Neuronal stem cell (in vitro differentiated cells): ENCODE measurements around the gene UNC13A.

ENCODE experiments used
- DNase-seq: peaks from one replicate; pipeline ENCODE4 v3.0.0-alpha.2; 2013; ENCODE audit warnings: low spot score
- H2AFZ ChIP-seq: one replicate; pipeline ENCODE4 v1.6.1; 2013; ENCODE audit warnings: mild to moderate bottlenecking, low read length, inconsistent platforms
- H2AK5ac ChIP-seq: 2 replicates; pipeline ENCODE4 v1.6.1; 2013; ENCODE audit warnings: low read depth, mild to moderate bottlenecking, inconsistent platforms, low read length, moderate library complexity, mixed read lengths
- H2BK120ac ChIP-seq: 2 replicates; pipeline ENCODE4 v1.6.1; 2013; ENCODE audit warnings: low read depth, mild to moderate bottlenecking, inconsistent platforms, low read length, moderate library complexity, mixed read lengths
- H2BK12ac ChIP-seq: one replicate; pipeline ENCODE4 v1.6.1; 2013; ENCODE audit warnings: low read length, inconsistent platforms
- H2BK15ac ChIP-seq: 2 replicates; pipeline ENCODE4 v1.6.1; 2013; ENCODE audit warnings: mild to moderate bottlenecking, low read length, inconsistent platforms, mixed read lengths
- H2BK5ac ChIP-seq: one replicate; pipeline ENCODE4 v1.6.1; 2013; ENCODE audit warnings: inconsistent platforms, mild to moderate bottlenecking, low read length, moderate library complexity
- H3K14ac ChIP-seq: one replicate; pipeline ENCODE4 v1.6.1; 2013; ENCODE audit warnings: low read length, inconsistent platforms
- H3K18ac ChIP-seq: 2 replicates; pipeline ENCODE4 v1.6.1; 2013; ENCODE audit warnings: low read length, inconsistent platforms
- H3K23ac ChIP-seq: 2 replicates; pipeline ENCODE4 v1.6.1; 2013; ENCODE audit warnings: low read depth, mild to moderate bottlenecking, mixed read lengths, low read length, inconsistent platforms; ENCODE audit not compliant: poor library complexity
- H3K27ac ChIP-seq: replicated peaks from 3 replicates; pipeline ENCODE4 v1.5.1; 2013; ENCODE audit warnings: low read length, inconsistent platforms
- H3K27me3 ChIP-seq, 3 experiments: 2 replicates each; pipeline ENCODE4 v1.6.1; 2013; ENCODE audit warnings: low read length in 3 of 3, mild to moderate bottlenecking in 2 of 3, inconsistent platforms in 1 of 3, low read depth in 1 of 3, mixed read lengths in 1 of 3, moderate library complexity in 1 of 3; ENCODE audit not compliant: control insufficient read depth in 3 of 3, insufficient read depth in 3 of 3
- H3K36me3 ChIP-seq, 2 donors: replicated peaks in 1 of 2; 2 replicates each; pipeline ENCODE4 v1.6.1; 2013; ENCODE audit warnings: low read length in 2 of 2; ENCODE audit not compliant: control insufficient read depth in 2 of 2, insufficient read depth in 2 of 2
- H3K4ac ChIP-seq: 2 replicates; pipeline ENCODE4 v1.6.1; 2013; ENCODE audit warnings: inconsistent platforms, mild to moderate bottlenecking, low read length, moderate library complexity
- H3K4me1 ChIP-seq, 2 donors: 1 replicate in 1 of 2; 2 replicates in 1 of 2; pipeline ENCODE4 v1.6.1; 2013; ENCODE audit warnings: low read length in 2 of 2, low read depth in 1 of 2; ENCODE audit not compliant: control insufficient read depth in 2 of 2, insufficient read depth in 1 of 2
- H3K4me2 ChIP-seq: one replicate; pipeline ENCODE4 v1.6.1; 2013; ENCODE audit warnings: mild to moderate bottlenecking, low read length, inconsistent platforms; ENCODE audit not compliant: insufficient read depth, poor library complexity, severe bottlenecking
- H3K4me3 ChIP-seq, 2 donors: 2 replicates each; pipeline ENCODE4 v1.5.1; 2013; ENCODE audit warnings: low read length in 2 of 2, mild to moderate bottlenecking in 2 of 2, inconsistent platforms in 1 of 2, moderate library complexity in 1 of 2
- H3K79me1 ChIP-seq: one replicate; pipeline ENCODE4 v1.6.1; 2013; ENCODE audit warnings: low read depth, mild to moderate bottlenecking, inconsistent platforms, low read length, moderate library complexity
- H3K9ac ChIP-seq: one replicate; pipeline ENCODE4 v1.6.1; 2013; ENCODE audit warnings: mild to moderate bottlenecking, low read depth, low read length, inconsistent platforms; ENCODE audit not compliant: poor library complexity
- H3K9me3 ChIP-seq, 2 donors: replicated peaks in 1 of 2; 2 replicates each; pipeline versions ENCODE3 to v1.6.1; 2013; ENCODE audit warnings: low read length in 2 of 2, mild to moderate bottlenecking in 2 of 2, inconsistent platforms in 1 of 2, low read depth in 1 of 2, mixed read lengths in 1 of 2, moderate library complexity in 1 of 2; ENCODE audit not compliant: control insufficient read depth in 2 of 2, insufficient read depth in 1 of 2
- H4K8ac ChIP-seq: one replicate; pipeline ENCODE4 v1.6.1; 2013; ENCODE audit warnings: low read depth, mild to moderate bottlenecking, inconsistent platforms, low read length, moderate library complexity
- H4K91ac ChIP-seq: one replicate; pipeline ENCODE4 v1.6.1; 2013; ENCODE audit warnings: low read length, low read depth, mild to moderate bottlenecking, inconsistent platforms; ENCODE audit not compliant: poor library complexity
- WGBS, 2 donors: extraction: QIAGEN DNeasy Blood & Tissue Kit; methylation state at CpG; one replicate each; pipeline ENCODE4 v1.1.7; 2013; ENCODE audit warnings: missing lambda C conversion rate in 2 of 2, mixed read lengths in 1 of 2; ENCODE audit not compliant: insufficient read length in 2 of 2, insufficient replicate concordance in 1 of 2; ENCODE audit errors: extremely low coverage in 2 of 2; 5-methylcytosine and 5-hydroxymethylcytosine counted together

The UNC13A gene

DNA sequence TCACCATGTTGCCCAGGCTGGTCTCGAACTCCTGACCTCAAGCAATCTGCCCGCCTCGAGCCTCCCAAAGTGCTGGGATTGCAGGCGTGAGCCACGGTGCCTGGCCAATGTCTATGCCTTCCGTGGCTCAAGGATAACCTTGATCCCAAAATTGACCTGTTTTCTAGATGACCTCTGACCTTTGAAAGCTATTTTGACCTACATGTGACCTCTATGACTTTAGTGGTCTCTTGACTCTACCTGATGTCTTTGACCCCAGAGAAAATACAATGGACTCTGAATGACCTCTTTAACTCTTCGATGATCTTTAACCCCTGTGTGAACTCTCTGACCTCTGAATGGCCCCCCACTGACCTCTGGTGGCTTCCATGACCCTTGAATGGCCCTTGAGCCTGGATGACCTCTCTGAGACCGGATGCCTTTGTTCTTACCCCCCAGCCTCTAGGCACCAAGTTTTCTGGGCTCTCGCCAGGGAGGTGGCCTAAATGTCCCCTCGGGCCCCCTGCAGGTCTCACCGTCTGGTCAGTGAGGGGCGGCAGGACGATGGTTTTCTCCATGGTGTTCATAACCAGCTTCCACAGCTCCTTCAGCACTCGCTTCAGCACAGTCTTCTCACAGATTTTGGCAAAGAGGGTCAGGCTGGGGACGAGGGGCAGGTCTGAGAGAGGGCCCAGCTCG, 63.7 kb downstream of the UNC13A start:
- no peak overlapping the region for H3K4ac ChIP-seq
- H2AFZ ChIP-seq = no peak overlapping the region
- no peaks in the 10 kb centered on the region for H3K27me3 ChIP-seq
- H4K91ac ChIP-seq = no peak overlapping the region
- peaks cover 0 to 14% of the 10 kb centered on the region in 2 donors for H3K36me3 ChIP-seq
- H2BK120ac ChIP-seq = no peak overlapping the region
- no peak for DNase-seq
- no CpG with 5 or more reads among the region's 16 CpGs for WGBS, 2 donors
- H3K27ac ChIP-seq = no peak overlapping the region
- H3K9ac ChIP-seq = no peak overlapping the region
- no peak overlapping the region for H2BK5ac ChIP-seq
- no peak overlapping the region for H2BK12ac ChIP-seq
- no peak overlapping the region for H2BK15ac ChIP-seq
- H3K9me3 ChIP-seq = peaks cover 0 to 17% of the 10 kb centered on the region in 2 donors
- H4K8ac ChIP-seq = no peak overlapping the region
- H3K4me2 ChIP-seq = no peak overlapping the region
- no peak overlapping the region for H3K4me3 ChIP-seq
- H3K4me1 ChIP-seq = no peaks in the 10 kb centered on the region
- no peaks in the 10 kb centered on the region for H3K79me1 ChIP-seq
- no peak overlapping the region for H3K14ac ChIP-seq
- no peak overlapping the region for H3K23ac ChIP-seq
- H3K18ac ChIP-seq = no peak overlapping the region
- H2AK5ac ChIP-seq = no peak overlapping the region

DNA sequence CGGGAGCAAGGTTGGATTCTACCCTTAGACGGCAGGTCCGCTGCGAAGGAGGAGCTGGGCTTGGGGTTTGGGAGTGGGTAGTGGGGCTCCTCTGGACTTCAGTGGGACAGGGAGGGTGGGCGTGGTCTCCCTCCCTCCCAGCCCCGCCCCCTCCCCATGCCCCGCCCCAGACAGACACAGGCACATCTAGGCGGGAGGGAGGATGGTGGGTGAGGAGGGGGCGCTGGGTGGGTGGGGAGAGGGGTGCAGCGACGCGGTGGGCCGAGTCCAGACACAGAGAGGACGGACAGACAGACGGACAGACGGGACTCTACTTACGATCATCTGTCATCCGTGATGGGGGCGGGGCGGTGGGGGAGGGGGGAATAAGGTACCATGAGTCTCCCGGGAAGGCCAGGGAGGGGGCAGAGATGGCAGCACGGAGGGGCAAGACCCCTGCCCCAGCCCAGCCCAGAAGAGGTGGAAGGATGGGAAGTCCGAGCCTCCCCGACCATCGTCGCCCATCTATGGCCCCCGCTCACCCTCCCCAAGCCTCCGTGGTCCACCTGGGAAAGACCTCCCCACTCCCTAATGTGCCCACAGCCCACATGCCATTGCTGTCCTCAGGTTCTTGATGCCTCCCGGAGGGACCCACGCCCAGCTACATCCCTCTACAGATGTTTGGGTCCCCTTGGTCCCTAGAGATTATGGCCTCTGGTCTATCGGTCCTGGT, 64.8 kb downstream of the UNC13A start:
- no peak overlapping the region for H3K4me2 ChIP-seq
- H2AK5ac ChIP-seq = no peak overlapping the region
- peak overlapping the region; percentile 13 for H3K18ac ChIP-seq
- H3K23ac ChIP-seq = no peak overlapping the region
- no peak overlapping the region for H3K4ac ChIP-seq
- H2BK120ac ChIP-seq = no peak overlapping the region
- no peak overlapping the region for H3K14ac ChIP-seq
- peaks cover 0 to 17% of the 10 kb centered on the region in 2 donors for H3K9me3 ChIP-seq
- H2BK5ac ChIP-seq = no peak overlapping the region
- no peak overlapping the region for H4K91ac ChIP-seq
- no peak overlapping the region for H3K4me3 ChIP-seq
- no peak overlapping the region for H3K9ac ChIP-seq
- WGBS, 2 donors = no CpG with 5 or more reads among the region's 31 CpGs
- H4K8ac ChIP-seq = no peak overlapping the region
- no peak overlapping the region for H2AFZ ChIP-seq
- DNase-seq = no peak
- H3K79me1 ChIP-seq = no peaks in the 10 kb centered on the region
- peaks cover 0 to 14% of the 10 kb centered on the region in 2 donors for H3K36me3 ChIP-seq
- no peak overlapping the region for H2BK15ac ChIP-seq
- H3K4me1 ChIP-seq = no peaks in the 10 kb centered on the region
- H3K27ac ChIP-seq = no peak overlapping the region
- no peak overlapping the region for H2BK12ac ChIP-seq
- no peaks in the 10 kb centered on the region for H3K27me3 ChIP-seq

DNA sequence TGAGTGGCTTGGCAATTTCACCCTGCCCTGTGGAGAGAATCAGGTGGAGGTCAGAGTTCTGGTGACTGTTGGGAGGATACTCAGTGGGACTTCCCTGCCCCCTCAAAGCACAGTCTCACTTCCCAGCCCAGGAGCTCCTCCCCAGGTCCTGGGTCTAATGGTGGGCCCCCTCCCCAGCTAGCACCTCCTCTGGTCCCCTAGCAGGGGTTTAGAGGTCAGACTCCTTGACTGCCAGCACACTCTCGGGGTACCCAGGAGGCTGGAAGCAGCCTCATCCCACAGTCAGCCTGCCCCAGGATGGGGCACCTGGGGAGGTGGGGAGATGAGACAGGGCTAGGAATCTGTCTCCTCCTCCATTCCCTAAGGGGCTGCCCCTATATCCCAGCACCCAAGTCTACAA, 67.5 kb downstream of the UNC13A start:
- no peak overlapping the region for H2BK15ac ChIP-seq
- peaks cover 0 to 8% of the 10 kb centered on the region in 2 donors for H3K4me1 ChIP-seq
- peaks cover 0 to 17% of the 10 kb centered on the region in 2 donors for H3K9me3 ChIP-seq
- no peak overlapping the region for H3K14ac ChIP-seq
- no peak overlapping the region for H3K18ac ChIP-seq
- H3K23ac ChIP-seq = no peak overlapping the region
- H3K36me3 ChIP-seq = peaks cover 0 to 7% of the 10 kb centered on the region in 2 donors
- no peak overlapping the region for H3K9ac ChIP-seq
- H3K27ac ChIP-seq = no peak overlapping the region
- H3K4me2 ChIP-seq = no peak overlapping the region
- no peaks in the 10 kb centered on the region for H3K79me1 ChIP-seq
- H2AFZ ChIP-seq = no peak overlapping the region
- H2BK5ac ChIP-seq = no peak overlapping the region
- H4K8ac ChIP-seq = no peak overlapping the region
- no peak overlapping the region for H4K91ac ChIP-seq
- no peak overlapping the region for H2BK12ac ChIP-seq
- DNase-seq = no peak
- H2BK120ac ChIP-seq = no peak overlapping the region
- no peak overlapping the region for H3K4me3 ChIP-seq
- no CpG with 5 or more reads among the region's 1 CpG for WGBS, 2 donors
- H2AK5ac ChIP-seq = no peak overlapping the region
- no peak overlapping the region for H3K4ac ChIP-seq
- no peaks in the 10 kb centered on the region for H3K27me3 ChIP-seq

- H3K9me3 ChIP-seq = peaks cover 0 to 17% of the 10 kb centered on the region in 2 donors
- peaks cover 0 to 8% of the 10 kb centered on the region in 2 donors for H3K4me1 ChIP-seq
- H2BK5ac ChIP-seq = no peak overlapping the region
- no peak overlapping the region for H3K18ac ChIP-seq
- no peak overlapping the region for H4K8ac ChIP-seq
- no peak overlapping the region for H3K4ac ChIP-seq
- H3K14ac ChIP-seq = no peak overlapping the region
- H2AK5ac ChIP-seq = no peak overlapping the region
- H2BK12ac ChIP-seq = no peak overlapping the region
- no peak overlapping the region for H2AFZ ChIP-seq
- no peak overlapping the region for H2BK15ac ChIP-seq
- no peak overlapping the region for H3K27ac ChIP-seq
- H4K91ac ChIP-seq = no peak overlapping the region
- H2BK120ac ChIP-seq = no peak overlapping the region
- no peak overlapping the region for H3K23ac ChIP-seq
- H3K79me1 ChIP-seq = no peaks in the 10 kb centered on the region
- peaks cover 0 to 7% of the 10 kb centered on the region in 2 donors for H3K36me3 ChIP-seq
- no peak overlapping the region for H3K4me2 ChIP-seq
- H3K27me3 ChIP-seq = no peaks in the 10 kb centered on the region
- H3K9ac ChIP-seq = no peak overlapping the region
- no peak overlapping the region for H3K4me3 ChIP-seq
- no CpG with 5 or more reads among the region's 2 CpGs for WGBS, 2 donors
- no peak for DNase-seq
Measured at GRCh38 chr19:17618936-17619335, 69.2 kb downstream of the UNC13A start.
